WTC11 (cell line): ENCODE data around the gene CTNNA1.

ENCODE experiments used
- CBFB ChIP-seq: sonication (generic); formaldehyde crosslinking; IDR thresholded peaks from 2 replicates; pipeline ENCODE4 v1.8.1; 2022; ENCODE audit warnings: mild to moderate bottlenecking, low read depth, missing genetic modification reagents
- ESRRA ChIP-seq: sonication (generic); formaldehyde crosslinking; IDR thresholded peaks from 2 replicates; pipeline ENCODE4 v1.8.1; 2022; ENCODE audit warnings: mild to moderate bottlenecking, missing genetic modification reagents, borderline replicate concordance
- FOXP1 ChIP-seq: sonication (generic); formaldehyde crosslinking; IDR thresholded peaks from 2 replicates; pipeline ENCODE4 v1.8.0; 2022; ENCODE audit warnings: missing genetic modification reagents, mild to moderate bottlenecking, moderate library complexity, borderline replicate concordance
- NFATC4 ChIP-seq: fragments of 250-450 bp; sonication (Bioruptor Pico); IDR thresholded peaks from 2 replicates; pipeline ENCODE4 v1.9.0; 2021; ENCODE audit warnings: mild to moderate bottlenecking
- NR2C2 ChIP-seq: sonication (generic); formaldehyde crosslinking; IDR thresholded peaks from 2 replicates; pipeline ENCODE4 v1.8.0; 2022; ENCODE audit warnings: mild to moderate bottlenecking, missing genetic modification reagents
- ZNF416 ChIP-seq: fragments of 250-450 bp; sonication (Bioruptor Pico); IDR thresholded peaks from 2 replicates; pipeline ENCODE4 v1.9.0; 2021; ENCODE audit warnings: mild to moderate bottlenecking, inconsistent platforms
- ZNF671 ChIP-seq: fragments of 250-450 bp; sonication (Bioruptor Pico); IDR thresholded peaks from 2 replicates; pipeline ENCODE4 v1.8.0; 2021; ENCODE audit warnings: mild to moderate bottlenecking
- TF ChIP-seq, protein P1 (sequence below): fragments of 200-600 bp; IDR thresholded peaks from 2 replicates; pipeline ENCODE4 v1.8.0; 2022; ENCODE audit warnings: antibody characterized with exemption
- TF ChIP-seq, protein P2 (sequence below): sonication (generic); formaldehyde crosslinking; IDR thresholded peaks from 2 replicates; pipeline ENCODE4 v1.8.0; 2022; ENCODE audit warnings: mild to moderate bottlenecking, missing genetic modification reagents

GRCh38 chr5:138966236-138966985 is 213.2 kb downstream of the CTNNA1 start:
- TF ChIP-seq, protein P1, sequence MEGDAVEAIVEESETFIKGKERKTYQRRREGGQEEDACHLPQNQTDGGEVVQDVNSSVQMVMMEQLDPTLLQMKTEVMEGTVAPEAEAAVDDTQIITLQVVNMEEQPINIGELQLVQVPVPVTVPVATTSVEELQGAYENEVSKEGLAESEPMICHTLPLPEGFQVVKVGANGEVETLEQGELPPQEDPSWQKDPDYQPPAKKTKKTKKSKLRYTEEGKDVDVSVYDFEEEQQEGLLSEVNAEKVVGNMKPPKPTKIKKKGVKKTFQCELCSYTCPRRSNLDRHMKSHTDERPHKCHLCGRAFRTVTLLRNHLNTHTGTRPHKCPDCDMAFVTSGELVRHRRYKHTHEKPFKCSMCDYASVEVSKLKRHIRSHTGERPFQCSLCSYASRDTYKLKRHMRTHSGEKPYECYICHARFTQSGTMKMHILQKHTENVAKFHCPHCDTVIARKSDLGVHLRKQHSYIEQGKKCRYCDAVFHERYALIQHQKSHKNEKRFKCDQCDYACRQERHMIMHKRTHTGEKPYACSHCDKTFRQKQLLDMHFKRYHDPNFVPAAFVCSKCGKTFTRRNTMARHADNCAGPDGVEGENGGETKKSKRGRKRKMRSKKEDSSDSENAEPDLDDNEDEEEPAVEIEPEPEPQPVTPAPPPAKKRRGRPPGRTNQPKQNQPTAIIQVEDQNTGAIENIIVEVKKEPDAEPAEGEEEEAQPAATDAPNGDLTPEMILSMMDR, result no peak
- TF ChIP-seq, protein P2, sequence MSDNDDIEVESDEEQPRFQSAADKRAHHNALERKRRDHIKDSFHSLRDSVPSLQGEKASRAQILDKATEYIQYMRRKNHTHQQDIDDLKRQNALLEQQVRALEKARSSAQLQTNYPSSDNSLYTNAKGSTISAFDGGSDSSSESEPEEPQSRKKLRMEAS, result no peak
- TF ChIP-seq ZNF416 (CRISPR knock-in tag) (no peak), ESRRA (no peak), NR2C2 (CRISPR knock-in tag) (no peak), CBFB (CRISPR knock-in tag) (no peak), ZNF671 (no peak), NFATC4 (CRISPR knock-in tag) (no peak), FOXP1 (no peak)
